ENCODE results near the gene MMP13. TPM values are rescaled to one million over a fixed set of nuclear protein-coding genes. Genes with fewer than 3 reads are reported as not detected.
"Not testable (repeated sequence)": the region's sequence is repeated elsewhere in the genome, so short reads cannot be mapped to it uniquely, and the experiment has no call there.

MMP13 gene
- total RNA-seq, 2 donors from 2014 or later = not detected

- intact Hi-C loops (cut with DNase I) = no loop called here
- DNase-seq (ENCODE audit: low spot score) = no peak
Observed at GRCh38 chr11:102912482-102912830, 43.1 kb downstream of the MMP13 start.

GRCh38 chr11:102911758-102912481 is 43.6 kb downstream of the MMP13 start:
- intact Hi-C loops (cut with DNase I) = no loop called here
- DNase-seq (ENCODE audit: low spot score) = no peak

- DNase-seq (ENCODE audit: low spot score); intact Hi-C loops (cut with DNase I): not testable (repeated sequence)
Observed at GRCh38 chr11:102905848-102906247, 49.7 kb downstream of the MMP13 start.

GRCh38 chr11:102903895-102904294 is 51.6 kb downstream of the MMP13 start:
- DNase-seq (ENCODE audit: low spot score); intact Hi-C loops (cut with DNase I): not testable (repeated sequence)

GRCh38 chr11:102900346-102900745 is 55.2 kb downstream of the MMP13 start:
- no peak for DNase-seq (ENCODE audit: low spot score)
- intact Hi-C loops (cut with DNase I) = no loop called here

Other genes with a start within 250 kb of the MMP13 start
- gene MMP27, start 250.0 kb downstream of the MMP13 start, total RNA-seq = under 1 TPM; 0.14 to 0.32 TPM
- gene MMP8, start 230.8 kb downstream of the MMP13 start, total RNA-seq = 1 to 10 TPM in 1 of 2 donors, under 1 TPM in 1; 0.67 to 1.2 TPM
- gene MMP10, start 175.1 kb downstream of the MMP13 start, total RNA-seq = not detected
- gene MMP1, start 157.6 kb downstream of the MMP13 start, total RNA-seq = 1 to 10 TPM in 1 of 2 donors, under 1 TPM in 1; 0.46 to 1.4 TPM
- gene MMP3, start 112.1 kb downstream of the MMP13 start, total RNA-seq = under 1 TPM; 0.14 to 0.60 TPM
- gene MMP12, start 80.8 kb downstream of the MMP13 start, total RNA-seq = not detected
- 10 to 100 TPM; 19.7 to 26.4 TPM for gene DCUN1D5, start 136.4 kb upstream of the MMP13 start, total RNA-seq
- 10 to 100 TPM; 15.8 to 24.1 TPM for gene DYNC2H1, start 153.7 kb upstream of the MMP13 start, total RNA-seq

Measured in posterior vena cava (tissue), 2 donors.